HepG2 (cell line): ENCODE measurements around the gene ADGRD1. TPM values are rescaled to one million over a fixed set of nuclear protein-coding genes. Genes with fewer than 3 reads are reported as not detected.

Source experiments
- ATAC-seq: fragments of 200-7000 bp; cut with Tn5 transposase; 3 replicates; pipeline ENCODE4 v1.9.1; 2020; ENCODE audit warnings: mild to moderate bottlenecking, moderate library complexity
- BruUV-seq: library from RNA; stranded (reverse); fragments of 400-500 nt; replicated peaks from 2 replicates; lab custom pipeline; 2021; lab: Mats Ljungman, UMichigan
- CTCF ChIA-PET: fragments of 300-600 bp; formaldehyde crosslinking; extraction: SDS; loops from one replicate; lab custom pipeline; 2021; ENCODE audit warnings: low total read pairs, inconsistent platforms, low intra/inter-chr PET ratio; lab: Yijun Ruan, JAX
- POLR2A ChIA-PET: fragments of 350-600 bp; sonication (Branson Sonifier 250); formaldehyde crosslinking; loops from one replicate; lab custom pipeline; 2020; ENCODE audit warnings: antibody characterized with exemption, inconsistent platforms; lab: Yijun Ruan, JAX
- DNase-seq: peaks from one replicate; pipeline ENCODE4 v3.0.0-alpha.2; 2015; ENCODE audit warnings: low spot score
- FAIRE-seq: peaks from 3 replicates; lab custom pipeline; 2011; peaks lifted over from hg19 to GRCh38; lab: Jason Lieb, UNC
- H2AFZ ChIP-seq: one replicate; pipeline ENCODE4 v1.6.1; 2011; ENCODE audit warnings: low read length, inconsistent platforms
- H3K27ac ChIP-seq: fragments of 300-600 bp; 3 replicates; pipeline ENCODE4 v1.8.0; 2011; ENCODE audit warnings: mixed run types, mild to moderate bottlenecking, mixed read lengths, low read length, inconsistent platforms; ENCODE audit not compliant: insufficient read depth; ENCODE audit errors: extremely low read length
- H3K27me3 ChIP-seq, 2 experiments: fragments of 200-600 bp in 1 of 2; 2 replicates in 1 of 2; 3 replicates in 1 of 2; pipeline versions ENCODE4 v1.6.0 to v1.8.0; 2011; ENCODE audit warnings: low read length in 2 of 2, mild to moderate bottlenecking in 2 of 2, moderate library complexity in 2 of 2, inconsistent platforms in 1 of 2; ENCODE audit not compliant: insufficient read depth in 2 of 2, control insufficient read depth in 1 of 2
- H3K36me3 ChIP-seq, 2 experiments: fragments of 200-600 bp in 1 of 2; replicated peaks in 1 of 2; 2 replicates in 1 of 2; 3 replicates in 1 of 2; pipeline versions ENCODE4 v1.5.1 to v1.8.0; 2011; ENCODE audit warnings: low read length in 2 of 2, inconsistent platforms in 1 of 2; ENCODE audit not compliant: insufficient read depth in 2 of 2, control insufficient read depth in 1 of 2
- H3K4me1 ChIP-seq: 2 replicates; pipeline ENCODE4 v1.5.1; 2012; ENCODE audit warnings: low read length, inconsistent platforms; ENCODE audit not compliant: insufficient read depth
- H3K4me2 ChIP-seq: 2 replicates; pipeline ENCODE4 v1.6.0; 2011; ENCODE audit warnings: low read depth, low read length, inconsistent platforms
- H3K4me3 ChIP-seq, 3 experiments: fragments of 200-600 bp in 1 of 3; sonication (generic), shearing (Covaris generic) in 1 of 3; replicated peaks in 1 of 3; 2 replicates each; pipeline ENCODE4 v1.5.1; 2011 to 2016; ENCODE audit warnings: low read length in 3 of 3, inconsistent platforms in 2 of 3, low read depth in 2 of 3, mild to moderate bottlenecking in 2 of 3, control low read depth in 1 of 3, mixed read lengths in 1 of 3; ENCODE audit not compliant: insufficient read depth in 1 of 3
- H3K79me2 ChIP-seq: one replicate; pipeline ENCODE4 v1.6.1; 2011; ENCODE audit warnings: low read length, inconsistent platforms; ENCODE audit not compliant: insufficient read depth
- H3K9ac ChIP-seq: 2 replicates; pipeline ENCODE4 v1.6.0; 2011; ENCODE audit warnings: mild to moderate bottlenecking, low read depth, low read length, inconsistent platforms; ENCODE audit not compliant: insufficient read depth
- H3K9me3 ChIP-seq: 2 replicates; pipeline ENCODE4 v1.5.1; 2012; ENCODE audit warnings: mild to moderate bottlenecking, low read length
- H4K20me1 ChIP-seq: 2 replicates; pipeline ENCODE4 v1.6.0; 2011; ENCODE audit warnings: inconsistent platforms, mild to moderate bottlenecking, low read length, moderate library complexity; ENCODE audit not compliant: insufficient read depth
- CHD4 ChIP-seq: fragments of 200-600 bp; sonication (generic); IDR thresholded peaks from 2 replicates; pipeline ENCODE4 v1.7.0; 2017; ENCODE audit warnings: mild to moderate bottlenecking, low read length, borderline replicate concordance
- EP300 ChIP-seq, 3 experiments: sonication (generic) in 1 of 3; formaldehyde crosslinking in 1 of 3; IDR thresholded peaks; 2 replicates each; pipeline versions ENCODE4 v1.5.1 to v1.6.1; 2011 to 2020; ENCODE audit warnings: low read depth in 2 of 3, low read length in 2 of 3, borderline replicate concordance in 1 of 3, improper control_type of control experiment in 1 of 3, mild to moderate bottlenecking in 1 of 3, missing genetic modification reagents in 1 of 3, moderate library complexity in 1 of 3
- ETV6 ChIP-seq: sonication (generic); formaldehyde crosslinking; conservative IDR thresholded peaks from 2 replicates; pipeline ENCODE4 v1.4.0; 2020; ENCODE audit warnings: missing genetic modification reagents
- HOXA3 ChIP-seq: sonication (generic); formaldehyde crosslinking; IDR thresholded peaks from 2 replicates; pipeline ENCODE4 v1.5.0; 2020; ENCODE audit warnings: missing genetic modification reagents
- JDP2 ChIP-seq: sonication (generic); formaldehyde crosslinking; IDR thresholded peaks from 2 replicates; pipeline ENCODE4 v1.8.1; 2022; ENCODE audit warnings: missing genetic modification reagents, borderline replicate concordance
- NRL ChIP-seq: sonication (generic); formaldehyde crosslinking; IDR thresholded peaks from 2 replicates; pipeline ENCODE4 v1.5.0; 2020; ENCODE audit warnings: missing genetic modification reagents, mild to moderate bottlenecking, moderate library complexity, borderline replicate concordance
- PPARG ChIP-seq: conservative IDR thresholded peaks from 2 replicates; pipeline ENCODE4 v1.6.1; 2016; ENCODE audit warnings: missing biosample characterization, missing genetic modification reagents
- RBM22 ChIP-seq: fragments of 200-400 bp; formaldehyde crosslinking; optimal IDR thresholded peaks from 2 replicates; pipeline ENCODE3; 2017; ENCODE audit warnings: mild to moderate bottlenecking, low read length, moderate library complexity
- TEF ChIP-seq: sonication (generic); formaldehyde crosslinking; IDR thresholded peaks from 2 replicates; pipeline ENCODE4 v1.5.0; 2020; ENCODE audit warnings: missing genetic modification reagents
- ZBTB38 ChIP-seq: sonication (generic); formaldehyde crosslinking; IDR thresholded peaks from 2 replicates; pipeline ENCODE4 v1.5.1; 2020; ENCODE audit warnings: mild to moderate bottlenecking, missing genetic modification reagents
- ZBTB46 ChIP-seq: sonication (generic); formaldehyde crosslinking; IDR thresholded peaks from 2 replicates; pipeline ENCODE4 v1.4.0; 2020; ENCODE audit warnings: mild to moderate bottlenecking, missing genetic modification reagents, borderline replicate concordance
- ZNF160 ChIP-seq: sonication (generic); formaldehyde crosslinking; IDR thresholded peaks from 2 replicates; pipeline ENCODE4 v1.8.0; 2022; ENCODE audit warnings: mild to moderate bottlenecking, inconsistent platforms, missing genetic modification reagents
- ZNF20 ChIP-seq: sonication (generic); formaldehyde crosslinking; IDR thresholded peaks from 2 replicates; pipeline ENCODE4 v1.4.0; 2020; ENCODE audit warnings: mild to moderate bottlenecking, moderate library complexity, missing genetic modification reagents
- ZNF225 ChIP-seq: sonication (generic); formaldehyde crosslinking; IDR thresholded peaks from 2 replicates; pipeline ENCODE4 v1.4.0; 2020; ENCODE audit warnings: mild to moderate bottlenecking, missing genetic modification reagents
- ZNF451 ChIP-seq: sonication (generic); formaldehyde crosslinking; IDR thresholded peaks from 2 replicates; pipeline ENCODE4 v1.5.0; 2020; ENCODE audit warnings: mild to moderate bottlenecking, missing genetic modification reagents
- ZNF687 ChIP-seq: sonication (generic); formaldehyde crosslinking; IDR thresholded peaks from 2 replicates; pipeline ENCODE4 v1.5.1; 2020; ENCODE audit warnings: mild to moderate bottlenecking, missing genetic modification reagents, moderate library complexity
- ZNF75D ChIP-seq: sonication (generic); formaldehyde crosslinking; IDR thresholded peaks from 2 replicates; pipeline ENCODE4 v1.8.1; 2023; ENCODE audit warnings: missing genetic modification reagents, mild to moderate bottlenecking, borderline replicate concordance
- ZNF816 ChIP-seq: sonication (generic); formaldehyde crosslinking; IDR thresholded peaks from 2 replicates; pipeline ENCODE4 v1.8.0; 2022; ENCODE audit warnings: missing genetic modification reagents, mild to moderate bottlenecking, borderline replicate concordance
- WGBS: methylation state at CpG from one replicate; pipeline ENCODE4 v1.1.6; 2017; ENCODE audit warnings: low lambda C conversion rate; 5-methylcytosine and 5-hydroxymethylcytosine counted together
- in situ Hi-C: cut with HindIII; loops from 2 replicates; pipeline ENCODE4 v1.10.0; 2017; ENCODE audit warnings: low pct_unique_long_range_greater_than_20kb; ENCODE audit not compliant: extremely low pct_ligation_motif_present
- intact Hi-C: fragments of 100-400 bp; cut with micrococcal nuclease; formaldehyde crosslinking; loops from one replicate; pipeline ENCODE4 v1.10.0; 2022; ENCODE audit not compliant: unreplicated experiment
- polyA plus RNA-seq, 8 experiments: library from polyadenylated mRNA; depleted of rRNA in 3 of 8; stranded (reverse) in 7 of 8; unstranded in 1 of 8; fragments of >200 nt; fragmentation: Illumina TruSeq in 4 of 8; extraction: Trizol in 4 of 8; gene quantifications; 2 replicates each; pipeline versions ENCODE4 v1.2.1 to v1.2.3, GENCODE V29; 2011 to 2016; ENCODE audit warnings: low read depth in 4 of 8, missing spikeins in 1 of 8, mixed read lengths in 1 of 8; ENCODE audit not compliant: insufficient read depth in 1 of 8
- total RNA-seq, 5 experiments: library from RNA; depleted of rRNA; stranded (reverse); fragments of >200 nt; fragmentation: Illumina TruSeq; extraction: Trizol; gene quantifications; 2 replicates each; pipeline ENCODE4 v1.2.3, GENCODE V29; 2016; ENCODE audit warnings: low read depth in 1 of 5

ADGRD1 gene
- total and polyA plus RNA-seq, 2 of the 13 experiments (the other 11 are each of a cell fraction or from before 2014, with no cell fraction given): 0.46 to 12.4 TPM

GRCh38 chr12:131034631-131035244 is 81.0 kb downstream of the ADGRD1 start:
- no peaks in the 10 kb centered on the region for H3K9me3 ChIP-seq
- 57% methylated on average over 15 of the region's 15 CpGs for WGBS
- no peak overlapping the region for H2AFZ ChIP-seq
- H3K79me2 ChIP-seq: no peaks in the 10 kb centered on the region
- no peak overlapping the region for H3K4me3 ChIP-seq
- no peaks in the 10 kb centered on the region for H3K4me1 ChIP-seq
- H3K27ac ChIP-seq: no peak overlapping the region
- in situ Hi-C loops (no loop called here), intact Hi-C loops (no loop called here)
- ChIA-PET CTCF (no interaction called here), POLR2A (no interaction called here)
- no TSS peak for BruUV-seq
- FAIRE-seq (no peak), DNase-seq (no peak), ATAC-seq (peak; percentile 31; the same call in 1 of the 3 replicates)
- no peaks in the 10 kb centered on the region for H3K27me3 ChIP-seq
- no peak overlapping the region for H3K9ac ChIP-seq
- no peaks in the 10 kb centered on the region for H3K36me3 ChIP-seq
- H3K4me2 ChIP-seq: no peak overlapping the region
- no peaks in the 10 kb centered on the region for H4K20me1 ChIP-seq
- no peak for TF ChIP-seq ZNF816
- TF ChIP-seq ZNF160 (CRISPR knock-in tag): no peak
- TF ChIP-seq ZNF225 (CRISPR knock-in tag): 0 out of 2 replicates have a peak, but pooled peaks have one; percentile 39
- no peak for TF ChIP-seq ZNF20 (CRISPR knock-in tag)
- no peak for TF ChIP-seq PPARG (CRISPR knock-in tag)
- TF ChIP-seq JDP2: no peak
- no peak for TF ChIP-seq ZNF75D
- TF ChIP-seq ZBTB38 (CRISPR knock-in tag): 0 out of 2 replicates have a peak, but pooled peaks have one; percentile 32
- TF ChIP-seq HOXA3 (CRISPR knock-in tag): no peak
- TF ChIP-seq ZBTB46 (CRISPR knock-in tag): no peak
- TF ChIP-seq ETV6 (CRISPR knock-in tag): no peak
- no peak for TF ChIP-seq EP300 (IDR thresholded peaks at IDR 0.05; ENCODE audit: low read depth in 2 of 2, low read length in 2 of 2)
- no peak for TF ChIP-seq EP300 (CRISPR knock-in tag; IDR thresholded peaks at IDR 0.05; ENCODE audit: borderline replicate concordance)
- TF ChIP-seq ZNF687 (CRISPR knock-in tag): peak; percentile 18
- TF ChIP-seq ZNF451 (CRISPR knock-in tag): no peak
- no peak for TF ChIP-seq RBM22
- TF ChIP-seq CHD4: no peak
- no peak for TF ChIP-seq TEF (CRISPR knock-in tag)
- 0 out of 2 replicates have a peak, but pooled peaks have one; percentile 36 for TF ChIP-seq NRL (CRISPR knock-in tag)
